ENCODE data around the gene GBX2.

GRCh38 chr2:236205867-236206645 lies 37.9 kb upstream of the GBX2 start:
- TF ChIP-seq EZH2 (IDR thresholded peaks at IDR 0.05; ENCODE audit: borderline replicate concordance, low read depth, low read length, severe bottlenecking) (no peak), CTCF (IDR thresholded peaks at IDR 0.05; ENCODE audit: borderline replicate concordance, extremely low read depth, low read length, poor library complexity, severe bottlenecking) (no peak)

All from DND-41 (cell line).